ENCODE measurements around the gene DISC1. TPM values are rescaled to one million over a fixed set of nuclear protein-coding genes. Genes with fewer than 3 reads are reported as not detected.
"Not testable (repeated sequence)": the region's sequence is repeated elsewhere in the genome, so short reads cannot be mapped to it uniquely, and the experiment has no call there.

DISC1 gene
- total RNA-seq, 4 donors from 2014 or later, result 9.6 to 27.9 (median 13.0) TPM

DNA sequence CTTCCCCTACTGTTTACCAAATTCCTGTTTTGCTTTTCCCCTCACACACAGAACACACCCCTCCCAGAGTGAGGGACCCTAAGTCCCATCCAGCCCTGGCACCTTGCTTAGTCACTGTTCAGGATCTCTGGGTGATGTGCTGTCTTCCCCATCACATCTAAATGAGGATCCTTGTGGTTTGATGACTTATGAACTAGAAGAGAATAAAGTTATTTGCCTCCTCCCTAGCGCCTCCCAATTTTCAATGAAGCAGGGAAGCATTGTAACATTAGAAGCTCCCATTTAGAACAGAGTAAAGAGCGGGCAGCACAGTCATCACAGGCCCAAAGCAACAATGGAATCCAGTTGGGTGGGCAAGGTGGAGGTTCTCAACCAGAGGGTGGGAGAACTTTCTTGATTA is 27.0 kb downstream of the DISC1 start:
- DNase-seq (ENCODE audit: low spot score) (no peak), ATAC-seq (ENCODE audit: low FRiP score) (no peak)
- TF ChIP-seq, protein P1, sequence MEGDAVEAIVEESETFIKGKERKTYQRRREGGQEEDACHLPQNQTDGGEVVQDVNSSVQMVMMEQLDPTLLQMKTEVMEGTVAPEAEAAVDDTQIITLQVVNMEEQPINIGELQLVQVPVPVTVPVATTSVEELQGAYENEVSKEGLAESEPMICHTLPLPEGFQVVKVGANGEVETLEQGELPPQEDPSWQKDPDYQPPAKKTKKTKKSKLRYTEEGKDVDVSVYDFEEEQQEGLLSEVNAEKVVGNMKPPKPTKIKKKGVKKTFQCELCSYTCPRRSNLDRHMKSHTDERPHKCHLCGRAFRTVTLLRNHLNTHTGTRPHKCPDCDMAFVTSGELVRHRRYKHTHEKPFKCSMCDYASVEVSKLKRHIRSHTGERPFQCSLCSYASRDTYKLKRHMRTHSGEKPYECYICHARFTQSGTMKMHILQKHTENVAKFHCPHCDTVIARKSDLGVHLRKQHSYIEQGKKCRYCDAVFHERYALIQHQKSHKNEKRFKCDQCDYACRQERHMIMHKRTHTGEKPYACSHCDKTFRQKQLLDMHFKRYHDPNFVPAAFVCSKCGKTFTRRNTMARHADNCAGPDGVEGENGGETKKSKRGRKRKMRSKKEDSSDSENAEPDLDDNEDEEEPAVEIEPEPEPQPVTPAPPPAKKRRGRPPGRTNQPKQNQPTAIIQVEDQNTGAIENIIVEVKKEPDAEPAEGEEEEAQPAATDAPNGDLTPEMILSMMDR (IDR thresholded peaks at IDR 0.05), result no peak

DNA sequence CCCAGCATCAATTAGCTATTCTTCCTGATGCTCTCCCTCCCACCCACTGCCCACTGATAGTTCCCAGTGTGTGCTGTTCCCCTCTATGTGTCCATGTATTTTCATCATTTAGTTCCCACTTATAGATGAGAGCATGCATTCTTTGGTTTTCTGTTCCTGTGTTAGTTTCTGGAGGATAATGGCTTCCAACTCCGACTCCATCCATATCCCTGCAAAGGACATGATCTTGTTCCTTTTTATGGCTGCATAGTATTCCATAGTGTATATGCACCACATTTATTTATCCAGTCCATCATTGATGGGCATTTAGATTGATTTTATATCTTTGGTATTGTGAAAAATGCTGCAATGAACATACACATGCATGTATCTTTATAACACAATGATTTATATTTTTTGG is 30.2 kb downstream of the DISC1 start:
- DNase-seq (ENCODE audit: low spot score) (no peak), ATAC-seq (ENCODE audit: low FRiP score) (no peak)
- TF ChIP-seq, protein P1 (IDR thresholded peaks at IDR 0.05), result no peak

GRCh38 chr1:231658223-231658622 is 31.6 kb downstream of the DISC1 start:
- DNase-seq (ENCODE audit: low spot score); ATAC-seq (ENCODE audit: low FRiP score): not testable (repeated sequence)

GRCh38 chr1:231660198-231660597 is 33.6 kb downstream of the DISC1 start:
- no peak for DNase-seq (ENCODE audit: low spot score)
- ATAC-seq (ENCODE audit: low FRiP score), result no peak
- TF ChIP-seq, protein P1 (IDR thresholded peaks at IDR 0.05), result no peak

DNA sequence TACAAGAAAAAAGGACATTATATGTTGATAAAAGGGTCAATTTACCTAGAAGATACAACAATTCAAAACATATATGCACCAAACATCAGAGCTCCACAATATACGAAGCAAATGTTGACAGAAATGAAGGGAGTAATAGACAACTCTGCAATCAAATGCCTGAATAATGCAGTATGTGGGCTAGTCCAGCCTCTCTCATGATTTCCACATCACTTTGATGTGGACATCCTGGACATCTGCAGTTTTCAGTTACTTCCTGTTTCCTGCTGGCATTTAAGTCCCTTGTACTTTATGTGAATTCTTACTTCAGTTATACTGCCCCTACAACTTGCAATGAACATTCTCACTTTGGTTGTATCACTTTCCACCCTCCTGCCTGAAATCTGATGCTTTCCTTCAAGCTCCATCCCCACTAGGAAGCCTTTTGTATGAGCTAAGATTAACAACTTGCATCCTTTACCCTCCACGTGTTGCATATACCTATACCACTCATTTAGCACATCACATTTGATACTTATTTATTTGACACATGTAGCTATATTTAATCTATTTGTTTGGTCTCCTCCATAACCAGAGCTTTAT is 36.7 kb downstream of the DISC1 start:
- no peak for DNase-seq (ENCODE audit: low spot score)
- no peak for ATAC-seq (ENCODE audit: low FRiP score)
- TF ChIP-seq, protein P1 (IDR thresholded peaks at IDR 0.05), result no peak

DNA sequence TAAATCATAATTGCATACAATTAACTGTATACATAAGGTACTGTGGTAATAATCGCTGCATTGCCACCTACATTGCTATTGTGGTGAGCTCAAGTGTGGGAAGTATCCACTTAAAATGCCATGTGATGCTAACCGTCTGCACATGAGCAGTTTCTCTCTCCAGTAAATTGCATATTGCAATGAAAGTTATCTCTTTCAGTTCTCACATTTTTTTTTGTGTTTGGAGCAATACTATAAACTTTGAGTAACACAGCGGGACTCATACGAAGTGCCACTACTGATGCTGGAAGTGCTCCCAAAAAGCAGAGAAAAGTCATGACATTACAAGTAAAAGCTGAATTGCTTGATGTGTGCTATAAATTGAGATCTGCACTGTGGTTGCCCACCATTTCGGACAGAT is 38.5 kb downstream of the DISC1 start:
- no peak for ATAC-seq (ENCODE audit: low FRiP score)
- no peak for DNase-seq (ENCODE audit: low spot score)
- TF ChIP-seq, protein P1 (IDR thresholded peaks at IDR 0.05), result no peak

GRCh38 chr1:231665726-231666125 is 39.1 kb downstream of the DISC1 start:
- TF ChIP-seq, protein P1 (IDR thresholded peaks at IDR 0.05), result no peak
- ATAC-seq (ENCODE audit: low FRiP score) (no peak), DNase-seq (ENCODE audit: low spot score) (no peak)

Data from omental fat pad (tissue), 4 donors.